Endodermal cell (in vitro differentiated cells): ENCODE measurements around the gene ACOT9. TPM values are rescaled to one million over a fixed set of nuclear protein-coding genes. Genes with fewer than 3 reads are reported as not detected.

Source experiments
- DNase-seq: peaks from one replicate; pipeline ENCODE4 v3.0.0-alpha.2; 2017
- H3K27ac ChIP-seq: 2 replicates; pipeline ENCODE4 v1.5.1; 2013; ENCODE audit warnings: mild to moderate bottlenecking, low read depth, low read length, moderate library complexity
- H3K27me3 ChIP-seq: 2 replicates; pipeline ENCODE4 v1.6.1; 2013; ENCODE audit warnings: mild to moderate bottlenecking, low read length, moderate library complexity; ENCODE audit not compliant: insufficient read depth, control insufficient read depth, poor library complexity, severe bottlenecking
- H3K36me3 ChIP-seq: 2 replicates; pipeline ENCODE4 v1.7.0; 2013; ENCODE audit warnings: mild to moderate bottlenecking, low read length, moderate library complexity; ENCODE audit not compliant: control insufficient read depth, insufficient read depth
- H3K4me1 ChIP-seq: one replicate; pipeline ENCODE4 v1.7.0; 2013; ENCODE audit warnings: low read length; ENCODE audit not compliant: control insufficient read depth, insufficient read depth
- H3K4me3 ChIP-seq: 2 replicates; pipeline ENCODE4 v1.5.1; 2013; ENCODE audit warnings: mild to moderate bottlenecking, low read length, moderate library complexity
- H3K9ac ChIP-seq: 2 replicates; pipeline ENCODE4 v1.6.1; 2013; ENCODE audit warnings: mild to moderate bottlenecking, low read length, moderate library complexity; ENCODE audit not compliant: poor library complexity, severe bottlenecking; ENCODE audit errors: extremely low read depth
- H3K9me3 ChIP-seq: 2 replicates; pipeline ENCODE4 v1.6.1; 2013; ENCODE audit warnings: mild to moderate bottlenecking, low read length, moderate library complexity; ENCODE audit not compliant: control insufficient read depth
- H3K27ac Mint-ChIP-seq: 2 replicates; pipeline ENCODE4 v1.8.0; 2020; ENCODE audit warnings: mixed read lengths
- H3K27me3 Mint-ChIP-seq: 2 replicates; pipeline ENCODE4 v1.8.0; 2021; ENCODE audit warnings: mild to moderate bottlenecking, mixed read lengths; ENCODE audit not compliant: insufficient read depth
- H3K36me3 Mint-ChIP-seq: 2 replicates; pipeline ENCODE4 v1.8.0; 2020; ENCODE audit warnings: low read depth, mixed read lengths
- H3K4me1 Mint-ChIP-seq: 2 replicates; pipeline ENCODE4 v1.8.0; 2020; ENCODE audit warnings: mixed read lengths
- H3K4me3 Mint-ChIP-seq: 2 replicates; pipeline ENCODE4 v1.8.0; 2020; ENCODE audit warnings: mild to moderate bottlenecking, moderate library complexity, mixed read lengths
- H3K9me3 Mint-ChIP-seq: 2 replicates; pipeline ENCODE4 v1.8.0; 2020; ENCODE audit warnings: mild to moderate bottlenecking, mixed read lengths
- CTCF ChIP-seq: fragments of 200-600 bp; sonication (generic); conservative IDR thresholded peaks from 2 replicates; pipeline ENCODE4 v1.5.0; 2021; ENCODE audit warnings: antibody characterized with exemption, mild to moderate bottlenecking
- WGBS, 2 experiments: methylation state at CpG; one replicate each; pipeline versions ENCODE4 v1.1.5 to v1.1.7; 2013; ENCODE audit warnings: missing lambda C conversion rate in 2 of 2, mixed read lengths in 1 of 2; ENCODE audit not compliant: insufficient coverage in 1 of 2, insufficient read length in 1 of 2; 5-methylcytosine and 5-hydroxymethylcytosine counted together
- total RNA-seq, 2 donors: library from RNA; stranded (reverse); fragmentation: NEBNext Ultra II Directional in 1 of 2; extraction: Animal tissue kit (Norgen Biotek cat#: 25700) in 1 of 2; gene quantifications; 2 replicates in 1 of 2; 3 replicates in 1 of 2; pipeline ENCODE4 v1.2.1, GENCODE V29; 2021

Gene ACOT9
- total RNA-seq, 2 donors from 2014 or later = 34.6 to 58.4 TPM

DNA sequence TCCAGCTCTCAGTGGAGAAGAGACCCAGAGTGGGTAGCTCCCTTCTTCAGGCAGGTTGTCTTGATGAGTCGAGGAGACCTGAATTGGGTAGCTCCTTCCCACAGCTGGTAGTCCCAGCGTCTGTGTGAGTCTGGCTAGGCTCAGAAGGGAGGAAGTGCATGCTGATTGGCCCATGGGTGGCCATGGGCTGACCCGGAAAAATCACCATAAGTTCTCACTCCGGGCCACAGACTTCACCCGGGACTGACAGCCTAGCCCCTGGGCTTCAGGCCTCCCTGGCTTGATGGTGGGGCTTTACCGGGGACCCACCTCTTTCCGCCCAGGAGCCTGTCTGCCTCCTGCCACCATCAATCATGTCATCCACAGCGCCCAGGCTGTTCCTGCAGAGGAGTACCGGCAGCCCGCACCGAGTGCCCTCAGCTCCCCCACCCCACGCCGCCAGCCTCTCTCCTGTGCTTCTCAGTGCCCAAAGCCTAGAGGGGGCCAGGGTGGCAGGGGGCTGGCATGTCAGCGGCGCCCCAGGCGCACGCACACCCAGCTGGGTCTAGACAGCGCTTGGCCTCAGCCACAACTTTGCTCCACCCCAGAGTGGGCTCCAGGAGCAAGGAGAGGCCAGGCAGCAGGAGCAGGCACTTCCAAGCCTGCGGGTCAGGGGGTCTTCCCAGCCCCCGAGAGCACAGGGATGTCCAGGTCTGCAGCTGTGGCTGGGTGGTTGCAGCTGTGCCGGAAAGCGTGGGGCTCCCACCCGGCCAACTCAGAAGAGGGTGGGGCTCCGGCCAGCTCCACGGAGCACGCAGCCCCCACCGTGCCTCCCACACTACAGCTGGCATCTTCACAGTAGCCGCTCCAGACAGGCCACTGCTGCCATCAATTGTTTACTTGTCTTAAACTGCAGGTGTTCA is 23.8 kb upstream of the ACOT9 start:
- Histone ChIP-seq H3K9me3 (no peaks in the 10 kb centered on the region), H3K4me1 (no peaks in the 10 kb centered on the region), H3K9ac (no peak overlapping the region), H3K27ac (no peak overlapping the region), H3K36me3 (no peaks in the 10 kb centered on the region), H3K27me3 (no peaks in the 10 kb centered on the region), H3K4me3 (no peak overlapping the region)
- Mint-ChIP-seq H3K9me3 (peaks cover 9% of the 10 kb centered on the region), H3K4me3 (no peak overlapping the region), H3K27ac (no peak overlapping the region), H3K27me3 (no peaks in the 10 kb centered on the region), H3K36me3 (no peaks in the 10 kb centered on the region), H3K4me1 (no peaks in the 10 kb centered on the region)
- no peak for DNase-seq
- no peak for TF ChIP-seq CTCF
- 50 to 88% methylated on average over 2 to 28 of the region's 28 CpGs for WGBS, 2 experiments

- Histone ChIP-seq H3K4me3 (no peak overlapping the region), H3K36me3 (no peaks in the 10 kb centered on the region), H3K4me1 (no peaks in the 10 kb centered on the region), H3K9me3 (no peaks in the 10 kb centered on the region), H3K9ac (no peak overlapping the region), H3K27me3 (no peaks in the 10 kb centered on the region), H3K27ac (no peak overlapping the region)
- H3K9me3 Mint-ChIP-seq = peaks cover 9% of the 10 kb centered on the region
- no peak overlapping the region for H3K4me3 Mint-ChIP-seq
- no peak overlapping the region for H3K27ac Mint-ChIP-seq
- WGBS, 2 experiments = 90 to 100% methylated on average over 1 to 16 of the region's 16 CpGs
- no peaks in the 10 kb centered on the region for H3K36me3 Mint-ChIP-seq
- no peak for DNase-seq
- H3K27me3 Mint-ChIP-seq = no peaks in the 10 kb centered on the region
- TF ChIP-seq CTCF = no peak
- no peaks in the 10 kb centered on the region for H3K4me1 Mint-ChIP-seq
Observed at GRCh38 chrX:23765868-23766267, 22.8 kb upstream of the ACOT9 start.

DNA sequence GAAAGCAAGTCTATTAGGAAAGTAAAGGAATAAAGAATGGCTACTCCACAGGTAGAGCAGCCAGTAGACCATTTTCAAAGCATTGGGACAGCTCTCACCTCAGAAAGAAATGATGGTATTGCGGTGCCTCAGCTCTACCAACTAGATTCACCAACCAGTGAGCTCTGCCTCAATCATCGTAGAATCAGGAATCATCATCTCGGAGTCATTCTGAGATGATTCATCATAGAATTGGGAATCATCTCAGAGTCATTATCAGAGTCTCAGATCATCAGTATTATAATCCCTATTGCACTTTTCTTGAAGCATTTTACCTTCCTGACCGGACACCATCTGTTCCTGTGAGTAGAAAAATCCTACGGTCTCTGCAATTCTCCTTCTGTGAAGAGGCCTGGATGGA is 22.4 kb upstream of the ACOT9 start:
- H3K36me3 Mint-ChIP-seq = no peaks in the 10 kb centered on the region
- no peak for DNase-seq
- H3K9me3 Mint-ChIP-seq = peaks cover 9% of the 10 kb centered on the region
- Histone ChIP-seq H3K4me1 (no peaks in the 10 kb centered on the region), H3K9me3 (no peaks in the 10 kb centered on the region), H3K9ac (no peak overlapping the region), H3K27ac (no peak overlapping the region), H3K4me3 (no peak overlapping the region), H3K36me3 (no peaks in the 10 kb centered on the region), H3K27me3 (no peaks in the 10 kb centered on the region)
- no peaks in the 10 kb centered on the region for H3K4me1 Mint-ChIP-seq
- no peaks in the 10 kb centered on the region for H3K27me3 Mint-ChIP-seq
- TF ChIP-seq CTCF = no peak
- 80 to 93% methylated on average over 1 to 5 of the region's 5 CpGs for WGBS, 2 experiments
- no peak overlapping the region for H3K4me3 Mint-ChIP-seq
- H3K27ac Mint-ChIP-seq = no peak overlapping the region
